ENCODE data around the gene CSPG5.

GRCh38 chr3:47556351-47556750 is 22.3 kb downstream of the CSPG5 start:
- no peak for TF ChIP-seq CTCF (IDR thresholded peaks at IDR 0.05)
- TF ChIP-seq EZH2 (IDR thresholded peaks at IDR 0.05): no peak
